ENCODE data around the gene DCC.

DNA sequence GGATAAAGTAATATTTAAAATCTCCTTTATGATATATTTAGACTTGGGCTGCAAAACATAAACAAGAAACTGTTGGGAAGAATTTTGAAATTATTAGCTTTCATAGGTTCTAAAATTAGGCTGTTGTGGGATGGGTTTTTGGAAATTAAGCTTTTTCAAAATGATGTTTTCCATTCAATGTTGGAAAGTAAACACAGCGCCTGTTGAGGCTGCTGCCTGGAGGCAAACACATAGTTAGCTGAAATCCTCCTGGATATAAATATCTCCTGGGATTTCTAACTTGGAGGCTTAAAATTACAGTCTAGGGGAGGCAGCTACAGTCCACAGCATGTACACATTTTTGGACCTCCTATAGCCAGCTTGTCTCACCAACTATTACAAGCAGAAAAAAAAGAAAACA lies 197.3 kb downstream of the DCC start:
- TF ChIP-seq, protein P1, sequence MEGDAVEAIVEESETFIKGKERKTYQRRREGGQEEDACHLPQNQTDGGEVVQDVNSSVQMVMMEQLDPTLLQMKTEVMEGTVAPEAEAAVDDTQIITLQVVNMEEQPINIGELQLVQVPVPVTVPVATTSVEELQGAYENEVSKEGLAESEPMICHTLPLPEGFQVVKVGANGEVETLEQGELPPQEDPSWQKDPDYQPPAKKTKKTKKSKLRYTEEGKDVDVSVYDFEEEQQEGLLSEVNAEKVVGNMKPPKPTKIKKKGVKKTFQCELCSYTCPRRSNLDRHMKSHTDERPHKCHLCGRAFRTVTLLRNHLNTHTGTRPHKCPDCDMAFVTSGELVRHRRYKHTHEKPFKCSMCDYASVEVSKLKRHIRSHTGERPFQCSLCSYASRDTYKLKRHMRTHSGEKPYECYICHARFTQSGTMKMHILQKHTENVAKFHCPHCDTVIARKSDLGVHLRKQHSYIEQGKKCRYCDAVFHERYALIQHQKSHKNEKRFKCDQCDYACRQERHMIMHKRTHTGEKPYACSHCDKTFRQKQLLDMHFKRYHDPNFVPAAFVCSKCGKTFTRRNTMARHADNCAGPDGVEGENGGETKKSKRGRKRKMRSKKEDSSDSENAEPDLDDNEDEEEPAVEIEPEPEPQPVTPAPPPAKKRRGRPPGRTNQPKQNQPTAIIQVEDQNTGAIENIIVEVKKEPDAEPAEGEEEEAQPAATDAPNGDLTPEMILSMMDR (optimal IDR thresholded peaks at IDR 0.05 in 1 of 3, IDR thresholded peaks at IDR 0.05 in 1 of 3, conservative IDR thresholded peaks at IDR 0.05 in 1 of 3; ENCODE audit: extremely low read depth in 1 of 3, insufficient read depth in 2 of 3, low read length in 3 of 3): no peak
- TF ChIP-seq EZH2 (IDR thresholded peaks at IDR 0.05; ENCODE audit: low read length): no peak

Measured in keratinocyte (primary cell).